ENCODE results near the gene TBC1D14.

DNA sequence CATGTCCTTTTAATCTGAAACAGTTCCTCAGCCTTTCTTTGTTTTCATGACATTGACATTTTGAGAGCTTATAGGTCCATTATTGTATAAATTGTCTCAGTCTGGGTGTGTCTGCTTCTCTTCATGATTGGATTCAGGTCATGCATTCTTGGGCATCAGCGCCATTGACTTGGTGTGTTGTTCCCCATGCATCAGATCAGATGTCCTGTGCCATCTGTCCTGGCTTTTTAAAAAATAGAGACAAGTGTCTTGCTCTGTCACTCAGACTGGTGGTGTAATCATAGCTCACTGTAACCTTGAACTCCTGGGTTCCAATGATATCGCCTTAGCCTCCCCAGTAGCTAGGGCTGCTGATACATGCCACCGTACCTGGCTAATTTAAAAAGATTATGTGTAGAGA is 55.7 kb downstream of the TBC1D14 start:
- TF ChIP-seq CTCF (IDR thresholded peaks at IDR 0.05; ENCODE audit: low read depth, low read length) = no peak
- TF ChIP-seq EZH2phosphoT487 (IDR thresholded peaks at IDR 0.05; ENCODE audit: low read depth) = no peak
